K562 (cell line): ENCODE measurements around the gene SNRNP70. TPM values are rescaled to one million over a fixed set of nuclear protein-coding genes. Genes with fewer than 3 reads are reported as not detected.

Experiments
- ARNT ChIP-seq, 2 experiments: fragments of 450-650 bp; IDR thresholded peaks; 2 replicates each; pipeline ENCODE4 v1.6.1; 2016; ENCODE audit warnings: mild to moderate bottlenecking in 1 of 2
- BRF1 ChIP-seq: IDR thresholded peaks from 3 replicates; pipeline ENCODE4 v1.6.1; 2011; ENCODE audit warnings: borderline replicate concordance, mild to moderate bottlenecking; ENCODE audit not compliant: insufficient read length; ENCODE audit errors: extremely low read depth
- CC2D1A ChIP-seq: fragments of 450-650 bp; IDR thresholded peaks from 2 replicates; pipeline ENCODE4 v1.6.1; 2017; ENCODE audit warnings: mild to moderate bottlenecking
- CEBPB ChIP-seq: fragments of 450-650 bp; IDR thresholded peaks from 2 replicates; pipeline ENCODE4 v1.6.1; 2016; ENCODE audit warnings: missing genetic modification characterization, missing compliant biosample characterization
- EP300 ChIP-seq: IDR thresholded peaks from 2 replicates; pipeline ENCODE4 v1.6.1; 2012; ENCODE audit warnings: low read length, improper control_type of control experiment
- HDAC6 ChIP-seq: IDR thresholded peaks from 2 replicates; pipeline ENCODE4 v1.6.1; 2012; ENCODE audit warnings: low read depth, mild to moderate bottlenecking, control low read depth, inconsistent platforms, low read length, moderate library complexity
- HIVEP1 ChIP-seq: fragments of 250-450 bp; sonication (Bioruptor Pico); IDR thresholded peaks from 2 replicates; pipeline ENCODE4 v1.4.0; 2020; ENCODE audit warnings: mild to moderate bottlenecking
- HMBOX1 ChIP-seq: sonication (generic); IDR thresholded peaks from 2 replicates; pipeline ENCODE4 v1.6.1; 2016
- HSF4 ChIP-seq: fragments of 250-450 bp; sonication (Bioruptor Pico); IDR thresholded peaks from 2 replicates; pipeline ENCODE4 v2.1.2; 2022; ENCODE audit warnings: mild to moderate bottlenecking, moderate library complexity, borderline replicate concordance
- ID3 ChIP-seq, 2 experiments: fragments of 250-450 bp in 1 of 2; fragments of 450-650 bp in 1 of 2; sonication (Bioruptor Pico) in 1 of 2; IDR thresholded peaks; 2 replicates each; pipeline versions ENCODE4 v1.6.1 to v1.8.0; 2016 to 2021; ENCODE audit warnings: mild to moderate bottlenecking in 2 of 2, moderate library complexity in 2 of 2, missing compliant biosample characterization in 1 of 2, missing genetic modification characterization in 1 of 2
- KDM4B ChIP-seq, 2 experiments: fragments of 450-650 bp in 1 of 2; sonication (generic) in 1 of 2; IDR thresholded peaks; 2 replicates each; pipeline ENCODE4 v1.6.1; 2016 to 2017; ENCODE audit warnings: borderline replicate concordance in 2 of 2, antibody characterized with exemption in 1 of 2, low read depth in 1 of 2, mild to moderate bottlenecking in 1 of 2
- KHSRP ChIP-seq: fragments of 450-650 bp; IDR thresholded peaks from 2 replicates; pipeline ENCODE4 v1.6.1; 2017
- NCOR1 ChIP-seq: fragments of 450-650 bp; IDR thresholded peaks from 2 replicates; pipeline ENCODE4 v1.6.1; 2016; ENCODE audit warnings: mild to moderate bottlenecking, moderate library complexity
- NFATC3 ChIP-seq: fragments of 450-650 bp; IDR thresholded peaks from 2 replicates; pipeline ENCODE4 v1.6.1; 2017; ENCODE audit warnings: mild to moderate bottlenecking
- PTTG1 ChIP-seq: fragments of 450-650 bp; IDR thresholded peaks from 2 replicates; pipeline ENCODE4 v1.6.1; 2016; ENCODE audit warnings: low read depth, mild to moderate bottlenecking, missing genetic modification characterization, missing compliant biosample characterization
- STAT5A ChIP-seq: IDR thresholded peaks from 2 replicates; pipeline ENCODE4 v1.6.1; 2012; ENCODE audit warnings: low read length, inconsistent platforms, borderline replicate concordance
- TCF15 ChIP-seq: fragments of 250-450 bp; sonication (Bioruptor Pico); IDR thresholded peaks from 2 replicates; pipeline ENCODE4 v1.8.0; 2022; ENCODE audit warnings: moderate library complexity, mild to moderate bottlenecking, inconsistent platforms
- TEAD1 ChIP-seq, 2 experiments: fragments of 450-650 bp in 1 of 2; sonication (generic) in 1 of 2; formaldehyde crosslinking; IDR thresholded peaks; 2 replicates each; pipeline versions ENCODE4 v1.4.0 to v1.8.0; 2020 to 2022; ENCODE audit warnings: mild to moderate bottlenecking in 2 of 2, missing genetic modification reagents in 1 of 2
- XRCC4 ChIP-seq: IDR thresholded peaks from one replicate; pipeline ENCODE4 v1.6.1; 2011; ENCODE audit not compliant: insufficient read depth, insufficient read length; ENCODE audit errors: extremely low read depth
- ZNF184 ChIP-seq: sonication (generic); formaldehyde crosslinking; IDR thresholded peaks from 2 replicates; pipeline ENCODE4 v1.5.0; 2020; ENCODE audit warnings: missing genetic modification reagents
- ZNF23 ChIP-seq: fragments of 250-450 bp; sonication (Bioruptor Pico); IDR thresholded peaks from 2 replicates; pipeline ENCODE4 v1.4.0; 2020; ENCODE audit warnings: mild to moderate bottlenecking
- ZNF609 ChIP-seq: sonication (generic); formaldehyde crosslinking; IDR thresholded peaks from 2 replicates; pipeline ENCODE4 v1.8.1; 2023; ENCODE audit warnings: missing genetic modification reagents, mild to moderate bottlenecking, borderline replicate concordance
- polyA plus RNA-seq, 8 experiments: library from polyadenylated mRNA; depleted of rRNA in 4 of 8; stranded (reverse) in 5 of 8; unstranded in 3 of 8; fragments of >200 nt; fragmentation: Nextera tagmentation in 2 of 8; fragmentation: Illumina TruSeq in 1 of 8; extraction: Ambion mirVana in 2 of 8; extraction: Trizol in 1 of 8; gene quantifications; 2 replicates each; pipeline versions ENCODE4 v1.2.1 to v1.2.3, GENCODE V29; 2011 to 2014; ENCODE audit warnings: inconsistent platforms in 1 of 8, missing spikeins in 1 of 8
- total RNA-seq, 7 experiments: library from RNA; depleted of rRNA in 6 of 7; stranded (reverse); fragments of >200 nt in 6 of 7; fragmentation: Illumina TruSeq in 2 of 7; extraction: Trizol in 2 of 7; gene quantifications; 2 replicates each; pipeline versions ENCODE4 v1.2.1 to v1.2.3, GENCODE V29; 2011 to 2021; ENCODE audit warnings: low replicate concordance in 1 of 7

The SNRNP70 gene
- total and polyA plus RNA-seq, 9 of the 15 experiments (the other 6 are each of a cell fraction or from before 2014, with no cell fraction given): 2.8 to 496 (median 136) TPM

- TF ChIP-seq ID3 (CRISPR knock-in tag; IDR thresholded peaks at IDR 0.05) (no peak), ID3 (tag; IDR thresholded peaks at IDR 0.05) (no peak), HDAC6 (0 out of 2 replicates have a peak, but pooled peaks have one; percentile 43), TCF15 (no peak), TEAD1 (CRISPR knock-in tag; IDR thresholded peaks at IDR 0.05) (peak in 1 of 2 experiments; percentile 69; a peak in 1 of 4 replicates), BRF1 (no peak), PTTG1 (tag) (no peak), STAT5A (no peak), CEBPB (tag) (no peak), XRCC4 (no peak), ZNF609 (no peak), NFATC3 (no peak), HSF4 (no peak), KDM4B (IDR thresholded peaks at IDR 0.05; ENCODE audit: borderline replicate concordance in 2 of 2, low read depth in 1 of 2) (no peak), ZNF23 (CRISPR knock-in tag) (no peak), KHSRP (no peak), CC2D1A (no peak), ARNT (IDR thresholded peaks at IDR 0.05) (no peak), HIVEP1 (CRISPR knock-in tag) (no peak), EP300 (no peak), ZNF184 (no peak), HMBOX1 (no peak), NCOR1 (no peak)
Measured at GRCh38 chr19:49119411-49120324, 34.4 kb downstream of the SNRNP70 start, which contains the start of gene PPFIA3 (continued).
